ENCODE results near the gene HCCS. TPM values are rescaled to one million over a fixed set of nuclear protein-coding genes. Genes with fewer than 3 reads are reported as not detected.
A peak's percentile ranks its signal among the peaks of the same experiment; 100 is the strongest.
"Not testable (repeated sequence)": the region's sequence is repeated elsewhere in the genome, so short reads cannot be mapped to it uniquely, and the experiment has no call there.

Gene HCCS
- total RNA-seq, 2 experiments from 2014 or later = 18.7 to 20.8 TPM

DNA sequence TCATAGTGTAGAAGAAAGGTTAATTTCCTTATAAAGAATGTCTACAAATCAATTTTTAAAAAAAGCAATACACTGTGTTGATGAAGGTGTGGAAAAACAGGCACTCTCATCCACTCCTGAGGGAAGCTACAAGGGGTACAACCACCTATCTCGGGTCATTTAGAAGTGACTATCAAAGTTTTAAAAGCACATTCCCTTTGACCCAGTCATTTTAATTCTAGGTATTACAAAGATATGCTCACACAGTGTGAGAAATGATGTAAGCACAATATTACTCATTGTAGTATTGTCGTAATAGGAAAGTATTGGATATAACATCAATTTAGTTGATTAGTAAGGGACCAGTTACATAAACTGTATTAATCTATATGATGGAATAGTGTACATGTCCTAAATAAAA is 7.4 kb upstream of the HCCS start:
- CTCF ChIA-PET = no interaction called here
- DNase-seq = no peak
- POLR2A ChIA-PET = no interaction called here
- H3K9me3 Mint-ChIP-seq = no peaks in the 10 kb centered on the region
- peaks cover 7% of the 10 kb centered on the region for H3K36me3 Mint-ChIP-seq (ENCODE audit: low read depth)
- H3K4me3 Mint-ChIP-seq = no peak overlapping the region
- no peaks in the 10 kb centered on the region for H3K27me3 Mint-ChIP-seq
- H3K27ac Mint-ChIP-seq = no peak overlapping the region
- H3K4me1 Mint-ChIP-seq = peaks cover 5% of the 10 kb centered on the region

DNA sequence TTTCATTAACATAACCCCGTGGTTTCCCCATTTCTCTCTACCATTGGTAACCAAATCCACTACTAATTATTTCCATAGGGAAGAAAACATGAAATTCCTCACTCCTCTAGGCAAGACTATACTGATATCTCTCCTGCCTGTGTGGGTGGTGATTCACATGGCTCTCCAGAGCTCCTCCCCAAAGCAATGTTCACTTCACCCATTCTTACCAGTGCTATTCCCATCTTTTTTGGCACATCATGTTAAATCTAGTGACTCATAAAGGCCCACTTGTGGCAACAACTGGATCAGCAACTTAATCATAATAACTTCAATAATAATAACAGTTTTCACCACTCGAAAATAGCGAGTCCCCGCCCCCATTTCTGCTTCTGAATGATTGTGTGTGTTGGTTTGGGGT is 6.1 kb upstream of the HCCS start:
- POLR2A ChIA-PET = no interaction called here
- Mint-ChIP-seq H3K4me1 (peaks cover 5% of the 10 kb centered on the region), H3K27me3 (no peaks in the 10 kb centered on the region), H3K27ac (no peak overlapping the region), H3K9me3 (no peaks in the 10 kb centered on the region), H3K4me3 (no peak overlapping the region), H3K36me3 (ENCODE audit: low read depth) (peaks cover 7% of the 10 kb centered on the region)
- no peak for DNase-seq
- CTCF ChIA-PET = no interaction called here

DNA sequence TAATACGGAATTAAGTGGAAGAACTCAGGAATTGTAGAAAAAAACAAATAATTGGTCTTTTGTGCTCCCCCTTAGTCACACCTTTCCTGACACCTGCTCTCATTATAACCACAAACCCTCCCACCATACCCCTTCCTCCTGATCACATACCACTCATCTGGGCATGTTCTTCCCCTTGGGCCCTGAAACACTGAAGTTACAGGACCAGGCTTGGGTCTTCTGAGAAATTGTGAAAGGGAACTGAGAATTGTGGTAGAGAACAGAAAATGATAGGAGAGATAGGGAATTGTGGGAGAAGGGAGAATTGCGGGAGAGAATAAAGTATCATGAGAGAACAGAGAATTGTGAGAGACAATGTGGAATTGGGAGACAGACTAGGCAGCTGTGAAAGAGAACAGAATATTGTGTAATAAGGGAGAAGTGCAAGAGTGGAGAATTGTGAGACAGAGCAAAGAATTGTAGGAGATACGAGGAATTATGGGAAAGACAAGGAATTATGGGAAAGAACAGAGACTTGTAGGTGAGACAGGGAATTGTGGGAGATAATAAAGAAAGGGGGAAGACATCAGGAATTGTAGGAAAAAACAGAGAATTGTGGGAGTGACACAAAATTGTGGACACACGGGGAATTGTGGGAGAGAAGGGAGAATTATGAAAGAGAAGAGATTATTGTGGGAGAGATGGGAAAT is 2.7 kb upstream of the HCCS start:
- H3K4me3 Mint-ChIP-seq = no peak overlapping the region
- H3K9me3 Mint-ChIP-seq = no peaks in the 10 kb centered on the region
- H3K27ac Mint-ChIP-seq = no peak overlapping the region
- peaks cover 12% of the 10 kb centered on the region for H3K36me3 Mint-ChIP-seq (ENCODE audit: low read depth)
- ChIA-PET POLR2A (no interaction called here), CTCF (no interaction called here)
- no peak for DNase-seq
- H3K27me3 Mint-ChIP-seq = no peaks in the 10 kb centered on the region
- H3K4me1 Mint-ChIP-seq = peaks cover 16% of the 10 kb centered on the region

DNA sequence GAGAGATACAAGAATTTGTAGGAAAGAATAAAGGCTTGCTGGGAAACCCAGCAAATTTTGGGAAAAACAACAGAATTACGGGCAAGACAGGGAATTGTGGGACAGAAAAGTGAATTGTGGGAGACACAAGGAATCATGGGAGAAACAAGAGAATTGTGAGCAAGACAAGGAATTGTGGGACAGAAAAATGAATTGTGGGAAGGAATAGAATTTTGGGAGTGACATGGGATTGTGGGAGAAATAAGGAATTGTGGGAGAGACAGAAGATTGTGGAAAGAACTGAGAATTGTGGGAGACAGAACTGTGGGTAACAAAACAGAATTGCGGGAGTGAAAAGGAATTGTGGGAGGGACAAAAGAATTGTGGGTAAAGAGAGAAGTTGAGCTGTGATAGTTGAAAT is 1.2 kb upstream of the HCCS start:
- no peaks in the 10 kb centered on the region for H3K9me3 Mint-ChIP-seq

DNA sequence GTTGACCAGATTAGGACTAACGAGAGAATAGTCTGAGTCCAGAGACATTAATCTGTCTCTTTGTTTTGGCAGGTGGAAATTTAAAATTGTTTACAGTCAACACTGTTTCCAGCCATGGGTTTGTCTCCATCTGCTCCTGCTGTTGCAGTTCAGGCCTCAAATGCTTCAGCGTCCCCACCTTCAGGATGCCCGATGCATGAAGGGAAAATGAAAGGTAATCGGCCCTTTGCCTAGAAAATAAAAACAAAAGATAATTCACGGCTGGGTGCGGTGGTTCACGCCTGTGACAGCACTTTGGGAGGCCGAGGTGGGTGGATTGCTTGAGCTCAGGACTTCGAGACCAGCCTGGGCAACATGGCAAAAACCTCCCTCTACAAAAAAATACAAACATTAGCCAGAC is 815 bp downstream of the HCCS start:
- H3K9me3 Mint-ChIP-seq = no peaks in the 10 kb centered on the region
- H3K4me3 Mint-ChIP-seq = no peak overlapping the region
- peak overlapping the region; percentile 92 for H3K27ac Mint-ChIP-seq
- H3K36me3 Mint-ChIP-seq (ENCODE audit: low read depth) = peaks cover 26% of the 10 kb centered on the region
- no peak for DNase-seq
- ChIA-PET POLR2A (no interaction called here), CTCF (no interaction called here)
- peaks cover 25% of the 10 kb centered on the region for H3K4me1 Mint-ChIP-seq
- no peaks in the 10 kb centered on the region for H3K27me3 Mint-ChIP-seq

More for the DNA sequence above, 1.2 kb upstream of the HCCS start:
- POLR2A ChIA-PET = no interaction called here
- CTCF ChIA-PET = no interaction called here
- H3K4me1 Mint-ChIP-seq = peaks cover 25% of the 10 kb centered on the region
- no peak for DNase-seq
- no peak overlapping the region for H3K4me3 Mint-ChIP-seq
- H3K27me3 Mint-ChIP-seq = no peaks in the 10 kb centered on the region
- peaks cover 20% of the 10 kb centered on the region for H3K36me3 Mint-ChIP-seq (ENCODE audit: low read depth)
- H3K27ac Mint-ChIP-seq = no peak overlapping the region

DNA sequence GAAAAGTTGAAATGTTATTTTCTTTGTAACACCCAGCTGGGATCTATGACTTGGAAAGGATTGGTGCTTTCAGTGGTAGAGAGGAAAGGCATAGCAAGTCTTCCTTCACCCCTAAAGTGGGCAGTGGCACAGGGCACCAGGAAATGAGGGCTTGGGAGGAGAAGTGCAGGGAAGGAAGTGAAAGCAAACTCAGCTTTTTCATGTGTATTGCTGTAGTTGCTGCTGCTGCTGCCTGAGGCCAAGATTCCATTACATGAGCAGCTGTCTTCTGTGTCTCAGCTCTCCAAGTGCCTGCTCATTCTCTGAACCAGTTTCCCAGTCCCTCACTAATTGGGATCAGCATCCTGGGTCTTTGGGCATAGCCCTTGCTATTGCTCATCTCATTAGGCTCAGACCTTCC is 2.6 kb downstream of the HCCS start:
- H3K36me3 Mint-ChIP-seq (ENCODE audit: low read depth) = peaks cover 31% of the 10 kb centered on the region
- H3K27ac Mint-ChIP-seq = peak overlapping the region; percentile 74
- no peak for DNase-seq
- H3K4me1 Mint-ChIP-seq = peaks cover 25% of the 10 kb centered on the region
- CTCF ChIA-PET = no interaction called here
- H3K27me3 Mint-ChIP-seq = no peaks in the 10 kb centered on the region
- peak overlapping the region; percentile 33 for H3K4me3 Mint-ChIP-seq
- no peaks in the 10 kb centered on the region for H3K9me3 Mint-ChIP-seq
- POLR2A ChIA-PET = interaction anchor here (1.6 kb wide), 1 partner anchor 8 kb away, joined by 3 read pairs; no protein-coding TSS in a partner anchor

DNA sequence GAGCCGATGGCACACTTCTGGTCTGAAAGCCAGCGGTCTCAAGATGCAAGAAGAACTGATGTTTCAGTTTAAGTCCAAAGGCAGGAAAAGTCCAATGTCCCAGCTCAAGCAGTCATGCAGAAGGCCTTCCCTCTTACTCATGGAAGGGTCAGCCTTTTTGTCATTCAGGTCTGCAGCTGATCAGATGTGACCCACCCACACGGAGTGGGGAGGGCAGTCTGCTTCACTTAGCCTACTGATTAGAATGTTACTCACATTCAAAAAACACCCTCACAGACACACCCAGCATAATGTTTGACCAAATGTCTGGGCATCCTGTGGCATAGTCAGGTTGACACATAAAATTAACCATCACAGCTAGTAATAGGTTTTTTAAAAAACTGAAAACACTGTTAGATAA is 6.6 kb downstream of the HCCS start:
- Mint-ChIP-seq H3K27ac (no peak overlapping the region), H3K4me3 (no peak overlapping the region), H3K9me3 (no peaks in the 10 kb centered on the region), H3K36me3 (ENCODE audit: low read depth) (peaks cover 48% of the 10 kb centered on the region), H3K4me1 (peaks cover 15% of the 10 kb centered on the region), H3K27me3 (no peaks in the 10 kb centered on the region)
- CTCF ChIA-PET = no interaction called here
- DNase-seq = no peak
- POLR2A ChIA-PET = no interaction called here

DNA sequence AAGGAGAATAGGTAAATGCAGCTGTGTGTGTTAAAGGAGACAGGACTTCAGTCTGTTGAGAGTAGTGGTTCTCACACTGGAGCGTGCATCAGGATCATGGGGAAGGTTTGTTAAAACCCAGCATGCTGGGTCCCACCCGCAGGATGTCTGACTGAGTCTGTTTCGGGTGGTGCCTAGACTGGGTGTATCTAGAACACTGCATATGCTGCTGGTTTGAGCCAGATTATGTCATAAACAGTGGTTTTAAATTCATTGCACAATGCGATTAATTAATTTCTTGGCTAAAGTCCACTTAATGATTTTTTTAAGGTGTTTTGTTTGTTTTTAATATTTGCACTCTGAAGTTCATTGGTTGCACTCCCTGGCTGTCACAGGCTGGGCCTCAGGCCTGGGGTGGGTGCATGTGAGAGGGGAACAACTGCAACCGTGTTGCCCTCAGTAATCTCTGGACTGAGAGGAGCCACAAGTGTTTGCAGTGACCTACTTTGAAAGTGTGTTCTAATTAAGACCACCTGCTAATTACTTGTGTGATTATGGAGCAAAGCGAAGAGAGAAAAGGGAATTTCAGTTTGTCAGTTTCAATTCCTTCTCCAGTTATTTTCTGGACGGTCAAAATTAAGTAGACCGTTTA is 8.3 kb downstream of the HCCS start:
- no peaks in the 10 kb centered on the region for H3K4me1 Mint-ChIP-seq
- no peaks in the 10 kb centered on the region for H3K27me3 Mint-ChIP-seq
- no peak for DNase-seq
- H3K36me3 Mint-ChIP-seq (ENCODE audit: low read depth) = peaks cover 42% of the 10 kb centered on the region
- no peak overlapping the region for H3K4me3 Mint-ChIP-seq
- no peak overlapping the region for H3K27ac Mint-ChIP-seq
- no peaks in the 10 kb centered on the region for H3K9me3 Mint-ChIP-seq
- POLR2A ChIA-PET = no interaction called here
- CTCF ChIA-PET = no interaction called here

DNA sequence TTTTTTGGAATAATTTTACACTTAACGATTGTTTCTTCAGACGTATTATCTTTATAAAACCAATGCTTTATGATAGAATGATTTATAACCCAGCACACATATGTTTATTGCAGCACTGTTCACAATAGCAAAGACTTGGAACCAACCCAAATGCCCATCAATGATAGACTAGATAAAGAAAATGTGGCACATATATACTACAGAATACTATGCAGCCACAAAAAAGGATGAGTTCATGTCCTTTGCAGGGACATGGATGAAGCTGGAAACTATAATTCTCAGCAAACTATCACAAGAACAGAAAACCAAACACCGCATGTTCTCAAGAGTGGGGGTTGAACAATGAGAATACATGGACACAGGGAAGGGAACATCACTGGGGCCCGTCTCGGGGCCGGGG is 12.0 kb downstream of the HCCS start:
- H3K27me3 Mint-ChIP-seq, DNase-seq, H3K27ac Mint-ChIP-seq, POLR2A ChIA-PET, CTCF ChIA-PET, H3K9me3 Mint-ChIP-seq, H3K4me1 Mint-ChIP-seq, H3K4me3 Mint-ChIP-seq: not testable (repeated sequence)
- peaks cover 23% of the 10 kb centered on the region for H3K36me3 Mint-ChIP-seq (ENCODE audit: low read depth)

DNA sequence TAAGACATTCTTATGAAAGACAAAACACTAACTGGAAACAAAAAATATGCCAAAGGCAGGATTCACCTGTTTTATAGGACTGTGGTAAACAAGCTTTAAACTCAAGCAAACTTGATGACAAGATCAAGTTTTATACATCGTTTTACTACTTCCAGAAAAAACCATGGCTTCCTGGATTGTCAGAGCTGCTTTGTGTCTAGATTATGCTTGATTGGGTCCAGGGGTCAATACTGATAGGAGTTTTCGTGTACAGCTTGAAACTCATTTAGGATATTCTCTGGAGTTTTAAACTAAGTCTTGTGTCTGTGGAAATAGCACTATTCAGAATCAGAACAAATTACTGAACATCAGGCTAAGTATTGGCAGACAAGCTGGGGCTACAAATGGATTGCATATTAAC is 13.0 kb downstream of the HCCS start:
- Mint-ChIP-seq H3K9me3 (no peaks in the 10 kb centered on the region), H3K36me3 (ENCODE audit: low read depth) (peaks cover 18% of the 10 kb centered on the region), H3K4me1 (no peaks in the 10 kb centered on the region), H3K4me3 (no peak overlapping the region), H3K27me3 (no peaks in the 10 kb centered on the region), H3K27ac (no peak overlapping the region)
- ChIA-PET POLR2A (no interaction called here), CTCF (no interaction called here)
- no peak for DNase-seq

DNA sequence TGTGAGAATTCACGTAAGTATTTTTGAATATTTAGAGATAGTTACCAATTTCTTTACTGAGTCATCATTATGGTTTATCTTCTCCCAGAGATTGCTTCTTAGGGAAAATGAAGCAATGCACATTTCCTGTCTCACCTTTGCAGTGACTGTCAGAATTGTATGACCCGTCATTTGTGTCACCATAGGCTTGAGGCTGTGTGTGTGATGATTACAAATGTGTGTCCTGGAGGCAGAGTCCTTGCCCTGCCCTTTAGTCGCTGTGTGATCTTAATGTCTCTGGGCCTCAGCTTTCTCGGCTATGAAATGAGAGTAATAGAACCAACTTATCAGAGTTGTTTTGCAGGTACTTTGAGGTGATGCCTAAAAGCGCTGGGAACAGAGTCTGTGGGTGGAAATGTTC is 13.9 kb downstream of the HCCS start:
- H3K27ac Mint-ChIP-seq = no peak overlapping the region
- CTCF ChIA-PET = no interaction called here
- H3K4me3 Mint-ChIP-seq = no peak overlapping the region
- DNase-seq = no peak
- no peaks in the 10 kb centered on the region for H3K27me3 Mint-ChIP-seq
- POLR2A ChIA-PET = interaction anchor here (1.0 kb wide), 1 partner anchor 639 kb away, joined by 3 read pairs; no protein-coding TSS in a partner anchor
- H3K4me1 Mint-ChIP-seq = no peaks in the 10 kb centered on the region
- peaks cover 11% of the 10 kb centered on the region for H3K36me3 Mint-ChIP-seq (ENCODE audit: low read depth)
- no peaks in the 10 kb centered on the region for H3K9me3 Mint-ChIP-seq

DNA sequence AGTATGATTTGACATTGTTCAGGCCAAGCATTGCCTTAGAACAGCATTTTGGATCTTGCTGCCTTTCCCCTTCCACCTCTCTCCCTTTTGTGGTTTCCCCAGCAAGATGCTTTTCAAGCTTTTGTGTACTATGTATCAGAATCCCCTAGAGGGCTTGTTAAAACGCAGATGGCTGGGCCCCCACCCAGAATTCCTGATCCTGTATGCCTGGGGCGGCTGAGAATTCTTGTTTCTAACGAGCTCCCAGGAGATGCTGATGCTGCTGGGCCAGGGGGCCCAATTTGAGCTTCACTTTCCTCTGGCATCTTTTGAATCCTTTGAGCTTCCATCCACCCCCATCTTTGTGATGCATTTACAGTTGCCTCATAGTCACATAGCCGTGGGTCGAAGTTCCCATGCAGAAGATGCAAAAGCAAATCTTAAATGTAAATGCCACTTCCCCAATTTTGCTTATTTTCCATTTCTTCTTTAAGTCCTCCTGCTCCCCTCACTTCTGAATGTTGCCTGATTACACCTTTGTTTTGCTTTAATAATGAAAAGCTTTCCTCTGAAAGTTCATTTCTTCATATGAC is 18.5 kb downstream of the HCCS start:
- Mint-ChIP-seq H3K9me3 (no peaks in the 10 kb centered on the region), H3K4me1 (no peaks in the 10 kb centered on the region), H3K27me3 (no peaks in the 10 kb centered on the region), H3K27ac (no peak overlapping the region), H3K4me3 (no peak overlapping the region), H3K36me3 (ENCODE audit: low read depth) (no peaks in the 10 kb centered on the region)
- CTCF ChIA-PET = no interaction called here
- no peak for DNase-seq
- POLR2A ChIA-PET = no interaction called here

DNA sequence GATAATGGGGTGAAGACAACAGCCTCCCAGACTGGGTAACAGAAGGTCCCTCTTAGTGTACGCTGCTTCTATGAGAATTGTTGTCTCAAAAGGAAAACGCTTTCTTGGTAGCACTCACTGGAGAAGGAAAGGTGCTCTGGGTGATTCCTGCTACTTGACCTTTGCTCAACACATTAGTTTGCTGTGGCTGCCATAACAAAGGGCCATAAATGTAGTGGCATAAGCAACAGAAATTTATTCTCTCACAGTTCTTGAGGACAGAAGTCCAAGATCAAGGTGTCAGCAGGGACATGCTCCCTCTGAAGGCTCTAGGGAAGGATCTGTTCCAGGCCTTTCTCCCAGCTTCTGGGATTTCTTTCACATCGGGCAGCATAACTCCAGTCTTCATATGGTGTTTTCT is 19.0 kb downstream of the HCCS start:
- H3K36me3 Mint-ChIP-seq (ENCODE audit: low read depth) = no peaks in the 10 kb centered on the region
- no peaks in the 10 kb centered on the region for H3K4me1 Mint-ChIP-seq
- no peak overlapping the region for H3K27ac Mint-ChIP-seq

DNA sequence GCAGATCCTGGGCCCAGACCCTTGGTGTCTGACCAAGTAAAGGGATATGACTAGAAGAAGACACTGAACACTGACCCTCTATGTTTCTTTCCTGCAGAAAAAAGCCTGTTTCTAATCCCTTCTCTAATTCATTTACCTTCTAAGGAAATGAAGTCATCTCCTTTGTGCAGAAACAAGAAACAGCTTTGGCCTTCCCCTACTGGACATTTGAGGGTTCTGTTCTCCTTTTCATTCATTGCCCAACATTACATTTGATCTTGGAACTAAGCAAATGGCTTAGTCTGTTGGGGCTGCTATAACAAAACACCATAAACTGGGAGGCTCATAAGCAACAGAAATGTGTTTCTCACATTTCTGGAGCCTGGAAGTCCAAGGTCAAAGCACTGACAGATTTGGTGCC is 20.0 kb downstream of the HCCS start:
- DNase-seq = no peak
- ChIA-PET CTCF (interaction anchor here (1.3 kb wide), 1 partner anchor 941 kb away, joined by 3 read pairs; no protein-coding TSS in a partner anchor), POLR2A (no interaction called here)
- H3K4me3 Mint-ChIP-seq = no peak overlapping the region
- no peak overlapping the region for H3K27ac Mint-ChIP-seq
- H3K9me3 Mint-ChIP-seq = no peaks in the 10 kb centered on the region
- H3K4me1 Mint-ChIP-seq = no peaks in the 10 kb centered on the region
- no peaks in the 10 kb centered on the region for H3K36me3 Mint-ChIP-seq (ENCODE audit: low read depth)
- H3K27me3 Mint-ChIP-seq = no peaks in the 10 kb centered on the region

More for the DNA sequence above, 19.0 kb downstream of the HCCS start:
- Mint-ChIP-seq H3K4me3 (no peak overlapping the region), H3K27me3 (no peaks in the 10 kb centered on the region), H3K9me3 (no peaks in the 10 kb centered on the region)
- no peak for DNase-seq
- POLR2A ChIA-PET = no interaction called here
- CTCF ChIA-PET = interaction anchor here (1.3 kb wide), 1 partner anchor 940 kb away, joined by 3 read pairs; no protein-coding TSS in a partner anchor
